Hematopoietic multipotent progenitor cell (in vitro differentiated cells): Measurements from ENCODE around the gene ABCG1. TPM values are rescaled to one million over a fixed set of nuclear protein-coding genes. Genes with fewer than 3 reads are reported as not detected.

Source experiments
- DNase-seq, 3 donors: peaks; one replicate each; pipeline ENCODE4 v3.0.0-alpha.2; 2011 to 2015; ENCODE audit warnings: low read depth in 2 of 3, low spot score in 2 of 3
- small RNA-seq: library from RNA; depleted of rRNA; stranded (forward); fragments of <200 nt; gene quantifications from one replicate; pipeline ENCODE3, GENCODE V24; 2012
- total RNA-seq: library from RNA; depleted of rRNA; stranded (reverse); fragments of >200 nt; gene quantifications from one replicate; pipeline ENCODE4 v1.2.3, GENCODE V29; 2012

Gene ABCG1
- total RNA-seq, 1 donor: 45.5 TPM

DNA sequence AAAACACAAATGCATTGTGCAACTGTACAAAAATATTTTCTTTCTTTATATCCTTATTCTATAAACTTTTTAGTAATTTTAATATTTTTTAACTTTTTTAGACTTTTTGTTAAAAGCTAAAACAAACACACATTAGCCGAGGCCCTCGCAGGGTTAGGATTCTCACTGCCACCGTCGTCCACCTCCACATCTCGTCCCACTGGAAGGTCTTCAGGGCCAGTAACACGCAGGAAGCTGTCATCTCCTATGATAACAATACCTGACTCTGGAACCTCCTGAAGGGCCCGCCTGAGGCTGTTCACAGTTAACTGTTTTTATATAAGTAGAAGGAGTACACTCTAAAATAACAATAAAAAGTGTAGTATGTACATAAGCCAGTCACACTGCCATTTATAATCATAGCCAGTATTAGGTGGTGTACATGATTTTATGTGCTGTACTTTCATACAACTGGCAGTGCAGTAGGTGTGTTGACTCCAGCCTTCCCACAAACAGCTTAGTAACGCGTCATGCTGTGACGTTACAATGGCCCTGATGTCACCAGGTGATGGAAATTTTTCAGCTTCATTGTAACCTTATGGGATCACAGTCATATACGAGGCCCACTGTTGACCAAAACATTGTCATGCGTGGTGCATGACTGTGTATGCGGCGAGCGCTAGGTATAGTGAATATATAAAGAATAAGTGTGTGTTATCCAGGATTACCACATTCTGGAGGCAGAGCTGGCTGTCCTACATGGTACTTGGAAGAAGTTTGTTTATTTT, 123.0 kb downstream of the ABCG1 start:
- DNase-seq: no peak

GRCh38 chr21:42343101-42343500, 124.2 kb downstream of the ABCG1 start:
- DNase-seq: no peak

GRCh38 chr21:42343556-42343955, 124.6 kb downstream of the ABCG1 start:
- no peak for DNase-seq

- no peak for DNase-seq
Measured at GRCh38 chr21:42343963-42344510, 125.1 kb downstream of the ABCG1 start.

DNA sequence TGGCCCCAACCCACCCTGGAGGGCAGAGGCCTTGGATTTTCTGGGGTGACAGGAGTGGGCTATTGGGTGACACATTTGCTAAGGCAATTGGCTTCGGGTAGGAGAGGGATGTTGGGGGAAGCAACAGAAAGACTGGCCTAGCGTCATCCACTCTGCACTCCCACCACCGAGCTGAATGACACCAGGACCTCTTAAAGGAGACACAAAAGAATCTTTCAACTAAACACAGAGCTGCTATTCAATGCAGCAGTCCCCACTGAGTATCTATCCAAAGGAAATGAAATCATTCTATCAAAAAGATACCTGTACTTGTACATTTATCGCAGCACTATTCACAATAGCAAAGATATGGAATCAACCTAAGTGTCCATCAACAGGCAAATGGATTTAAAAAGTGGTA, 125.7 kb downstream of the ABCG1 start:
- DNase-seq: no peak

DNA sequence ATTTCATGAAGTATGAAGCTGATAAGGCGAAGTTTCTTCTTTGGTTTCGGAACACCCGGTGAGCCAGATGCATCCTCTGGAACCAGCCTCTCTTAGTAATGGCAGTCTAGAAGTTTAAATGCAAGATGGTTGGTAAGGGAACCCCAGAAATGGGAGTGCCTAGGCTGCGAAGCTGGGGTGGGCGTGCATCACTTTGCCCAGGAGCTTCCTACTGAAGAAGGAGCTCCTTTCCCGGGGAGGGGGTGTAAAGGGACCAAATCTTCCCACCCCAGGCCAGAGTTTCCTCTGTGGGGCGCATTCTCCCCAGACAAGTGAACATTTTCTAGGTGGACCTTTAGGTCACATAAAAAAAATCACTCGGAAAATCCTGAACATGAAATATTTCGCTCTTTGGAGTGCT, 127.5 kb downstream of the ABCG1 start:
- DNase-seq: no peak

Small RNAs within 50 kb of the gene (small RNA-seq; reads per million reads assigned to genes)
- not detected for gene RNA5SP492

Other genes starting within 250 kb of the ABCG1 start
- gene ZBTB21, start 208.8 kb upstream of the ABCG1 start, total RNA-seq: 16.7 TPM
- 2.4 TPM for gene UMODL1, start 147.8 kb upstream of the ABCG1 start, total RNA-seq
- gene TFF3, start 96.3 kb downstream of the ABCG1 start, total RNA-seq: not detected
- gene TFF2, start 131.9 kb downstream of the ABCG1 start, total RNA-seq: not detected
- gene TFF1, start 147.4 kb downstream of the ABCG1 start, total RNA-seq: not detected
- not detected for gene TMPRSS3, start 176.9 kb downstream of the ABCG1 start, total RNA-seq
- 1.6 TPM for gene UBASH3A, start 184.8 kb downstream of the ABCG1 start, total RNA-seq